ENCODE data around the gene SYNPO2.
"Not testable (repeated sequence)": the region's sequence is repeated elsewhere in the genome, so short reads cannot be mapped to it uniquely, and the experiment has no call there.

GRCh38 chr4:119010221-119010620 lies 121.6 kb downstream of the SYNPO2 start:
- TF ChIP-seq, protein P1, sequence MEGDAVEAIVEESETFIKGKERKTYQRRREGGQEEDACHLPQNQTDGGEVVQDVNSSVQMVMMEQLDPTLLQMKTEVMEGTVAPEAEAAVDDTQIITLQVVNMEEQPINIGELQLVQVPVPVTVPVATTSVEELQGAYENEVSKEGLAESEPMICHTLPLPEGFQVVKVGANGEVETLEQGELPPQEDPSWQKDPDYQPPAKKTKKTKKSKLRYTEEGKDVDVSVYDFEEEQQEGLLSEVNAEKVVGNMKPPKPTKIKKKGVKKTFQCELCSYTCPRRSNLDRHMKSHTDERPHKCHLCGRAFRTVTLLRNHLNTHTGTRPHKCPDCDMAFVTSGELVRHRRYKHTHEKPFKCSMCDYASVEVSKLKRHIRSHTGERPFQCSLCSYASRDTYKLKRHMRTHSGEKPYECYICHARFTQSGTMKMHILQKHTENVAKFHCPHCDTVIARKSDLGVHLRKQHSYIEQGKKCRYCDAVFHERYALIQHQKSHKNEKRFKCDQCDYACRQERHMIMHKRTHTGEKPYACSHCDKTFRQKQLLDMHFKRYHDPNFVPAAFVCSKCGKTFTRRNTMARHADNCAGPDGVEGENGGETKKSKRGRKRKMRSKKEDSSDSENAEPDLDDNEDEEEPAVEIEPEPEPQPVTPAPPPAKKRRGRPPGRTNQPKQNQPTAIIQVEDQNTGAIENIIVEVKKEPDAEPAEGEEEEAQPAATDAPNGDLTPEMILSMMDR (conservative IDR thresholded peaks at IDR 0.05; ENCODE audit: low read depth, low read length): not testable (repeated sequence)
- not testable (repeated sequence) for TF ChIP-seq EZH2phosphoT487 (IDR thresholded peaks at IDR 0.05; ENCODE audit: borderline replicate concordance, low read length)
